Glomerular visceral epithelial cell (primary cell): ENCODE data around the gene COX4I2.
A peak's percentile ranks its signal among the peaks of the same experiment; 100 is the strongest.
"Not testable (repeated sequence)": the region's sequence is repeated elsewhere in the genome, so short reads cannot be mapped to it uniquely, and the experiment has no call there.

ENCODE experiments used
- DNase-seq: peaks from one replicate; pipeline ENCODE4 v3.0.0-alpha.2; 2016; ENCODE audit errors: extremely low spot score

COX4I2 gene

DNA sequence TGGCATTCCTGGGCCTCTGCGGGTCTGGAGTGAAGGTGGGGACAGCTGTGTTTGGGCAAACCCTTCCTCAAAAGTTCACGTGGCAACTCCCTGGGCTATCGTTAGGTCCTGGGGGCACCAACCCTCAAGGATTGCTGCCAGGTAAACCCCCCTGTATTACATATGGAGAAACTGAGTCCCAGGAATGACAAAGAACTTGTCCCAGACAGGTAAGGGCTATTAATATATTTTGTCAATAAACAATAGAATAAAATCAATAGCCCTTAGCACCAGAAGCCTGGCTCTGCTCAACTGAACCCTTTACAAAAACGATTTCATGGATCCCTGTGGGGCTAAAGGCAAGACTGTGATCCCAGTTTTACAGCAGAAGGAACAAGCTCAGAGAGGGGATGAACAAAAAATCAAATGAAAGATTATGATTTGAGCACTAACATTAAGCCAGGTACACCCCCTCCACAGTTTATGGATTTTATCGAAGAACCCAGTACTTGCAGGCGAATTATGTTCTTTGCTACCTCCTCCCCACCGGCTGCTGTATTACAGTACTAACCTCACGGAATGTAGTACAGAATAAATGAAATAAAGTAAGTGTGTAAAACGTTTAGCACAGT, 30.0 kb upstream of the COX4I2 start:
- DNase-seq: no peak

DNA sequence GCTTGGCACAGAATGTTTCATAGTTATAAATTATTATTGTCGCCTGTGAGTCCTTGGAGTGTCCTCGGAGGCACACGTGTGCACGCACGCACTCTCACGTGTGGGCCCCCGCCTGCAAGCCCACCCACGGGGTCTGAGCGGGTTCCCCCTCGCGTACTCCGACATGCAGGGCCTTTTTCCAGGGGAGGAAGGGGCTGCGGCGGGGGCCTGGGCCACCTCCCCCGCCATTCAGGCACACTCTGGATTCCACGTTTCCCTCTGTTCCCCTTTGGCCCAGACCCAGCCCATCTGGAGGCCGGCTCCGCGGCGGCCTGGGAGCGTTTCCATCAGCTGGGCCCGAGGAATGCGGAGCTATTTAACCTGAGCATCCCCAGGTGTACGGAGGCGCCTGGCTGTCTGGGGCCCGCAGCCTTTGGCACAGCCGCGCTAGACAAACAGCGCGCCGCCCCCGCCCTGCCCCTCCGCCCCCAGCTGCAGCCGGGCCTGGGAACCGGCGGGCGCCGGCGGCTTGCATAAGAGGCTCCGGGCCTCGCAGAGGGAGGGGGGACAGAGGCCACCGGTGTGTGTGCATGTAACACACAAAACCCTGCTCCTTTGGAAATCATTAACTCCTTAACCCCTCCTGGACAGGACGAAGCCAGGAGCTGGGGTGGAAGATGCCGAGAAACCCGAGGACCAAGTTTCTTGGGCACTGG, 29.3 kb upstream of the COX4I2 start:
- DNase-seq: peak; percentile 93

DNA sequence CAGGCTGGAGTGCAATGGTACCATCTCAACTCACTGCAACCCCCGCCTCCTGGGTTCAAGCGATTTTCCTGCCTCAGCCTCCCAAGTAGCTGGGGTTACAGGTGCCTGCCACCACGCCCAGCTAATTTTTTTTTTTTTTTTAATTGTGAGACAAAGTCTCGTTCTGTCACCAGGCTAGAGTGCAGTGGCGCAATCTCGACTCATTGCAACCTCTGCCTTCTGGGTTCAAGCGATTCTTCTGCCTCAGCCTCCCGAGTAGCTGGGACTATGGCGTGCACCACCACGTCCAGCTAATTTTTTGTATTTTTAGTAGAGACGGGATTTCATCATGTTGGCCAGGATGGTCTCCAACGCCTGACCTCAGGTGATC, 25.5 kb upstream of the COX4I2 start:
- DNase-seq: not testable (repeated sequence)

GRCh38 chr20:31615416-31615815, 22.3 kb upstream of the COX4I2 start:
- DNase-seq: no peak

DNA sequence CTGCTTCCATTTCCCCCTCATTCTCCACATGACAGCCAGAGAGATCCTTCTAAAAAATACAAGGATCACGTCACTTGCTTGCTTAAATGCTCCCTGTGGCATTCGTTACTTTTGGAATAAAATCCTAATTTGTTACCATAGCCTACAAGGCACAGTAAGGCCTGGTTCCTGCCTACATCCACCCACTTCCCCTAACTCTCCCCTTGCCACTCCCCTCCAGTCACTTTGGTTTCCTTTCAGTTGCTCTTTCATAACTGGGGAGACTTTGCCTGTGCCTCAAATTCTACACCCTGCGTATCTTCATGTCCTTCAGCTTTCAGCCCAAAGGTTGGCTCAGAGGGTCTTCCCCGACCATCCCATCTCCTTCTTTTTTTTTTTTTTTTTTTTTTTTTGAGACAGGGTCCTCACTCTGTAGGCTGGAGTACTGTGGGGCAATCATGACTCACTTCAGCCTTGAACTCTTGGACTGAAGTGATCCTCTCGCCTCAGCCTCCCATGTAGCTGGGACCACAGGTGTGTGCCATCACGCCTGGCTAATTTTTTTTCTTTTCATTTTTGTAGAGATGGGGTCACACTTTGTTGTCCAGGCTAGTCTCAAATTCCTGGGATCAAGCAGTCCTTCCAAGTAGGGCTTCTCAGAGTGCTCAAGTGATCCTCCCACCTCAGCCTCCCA, 20.1 kb upstream of the COX4I2 start:
- no peak for DNase-seq

- DNase-seq: no peak
These were observed 17.5 kb upstream of the COX4I2 start for GRCh38 chr20:31620246-31620645.

DNA sequence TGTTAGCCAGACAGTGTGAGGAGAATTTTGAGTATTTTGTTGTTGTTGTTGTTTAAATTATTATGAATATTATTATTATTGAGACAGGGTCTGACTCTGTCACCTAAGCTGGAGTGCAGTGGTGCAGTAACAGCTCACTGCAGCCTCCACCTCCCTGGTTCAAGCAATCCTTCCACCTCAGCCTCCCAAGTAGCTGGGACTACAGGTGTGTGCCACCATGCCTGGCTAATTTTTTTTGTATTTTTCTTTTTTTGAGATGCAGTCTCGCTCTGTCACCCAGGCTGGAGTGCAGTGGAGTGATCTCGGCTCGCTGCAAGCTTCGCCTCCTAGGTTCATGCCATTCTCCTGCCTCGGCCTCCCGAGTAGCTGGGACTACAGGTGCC, 14.6 kb upstream of the COX4I2 start:
- DNase-seq: not testable (repeated sequence)

- not testable (repeated sequence) for DNase-seq
These were observed 11.2 kb upstream of the COX4I2 start for GRCh38 chr20:31626534-31626933.

GRCh38 chr20:31628057-31628456, 9.7 kb upstream of the COX4I2 start:
- DNase-seq: not testable (repeated sequence)

DNA sequence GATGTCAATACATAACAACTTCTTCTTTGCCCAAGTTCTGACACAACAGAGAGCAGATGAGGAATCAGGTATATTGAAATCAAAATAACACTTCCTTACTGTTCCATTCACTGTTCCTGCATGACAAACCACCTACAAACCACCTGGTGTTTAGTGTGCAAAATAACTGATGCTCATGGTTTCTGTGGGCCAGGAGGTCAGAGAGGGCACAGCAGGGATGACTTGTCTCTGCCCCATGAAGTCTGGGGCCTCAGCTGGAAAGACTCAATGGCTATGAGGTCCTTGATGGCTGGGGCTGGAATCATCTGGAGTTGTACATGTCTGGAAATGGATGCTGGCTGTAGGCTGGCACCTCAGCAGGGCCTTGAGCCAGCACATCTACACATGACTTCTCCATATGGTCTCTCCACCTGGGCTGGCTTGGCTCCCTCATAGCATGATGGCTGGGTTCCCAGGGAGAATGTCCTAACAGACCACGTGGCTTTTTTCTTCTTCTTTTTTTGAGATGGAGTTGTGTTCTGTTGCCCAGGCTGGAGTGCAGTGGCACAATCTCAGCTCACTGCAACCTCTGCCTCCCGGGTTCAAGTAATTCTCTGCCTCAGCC, 7.4 kb upstream of the COX4I2 start:
- peak; percentile 23 for DNase-seq

DNA sequence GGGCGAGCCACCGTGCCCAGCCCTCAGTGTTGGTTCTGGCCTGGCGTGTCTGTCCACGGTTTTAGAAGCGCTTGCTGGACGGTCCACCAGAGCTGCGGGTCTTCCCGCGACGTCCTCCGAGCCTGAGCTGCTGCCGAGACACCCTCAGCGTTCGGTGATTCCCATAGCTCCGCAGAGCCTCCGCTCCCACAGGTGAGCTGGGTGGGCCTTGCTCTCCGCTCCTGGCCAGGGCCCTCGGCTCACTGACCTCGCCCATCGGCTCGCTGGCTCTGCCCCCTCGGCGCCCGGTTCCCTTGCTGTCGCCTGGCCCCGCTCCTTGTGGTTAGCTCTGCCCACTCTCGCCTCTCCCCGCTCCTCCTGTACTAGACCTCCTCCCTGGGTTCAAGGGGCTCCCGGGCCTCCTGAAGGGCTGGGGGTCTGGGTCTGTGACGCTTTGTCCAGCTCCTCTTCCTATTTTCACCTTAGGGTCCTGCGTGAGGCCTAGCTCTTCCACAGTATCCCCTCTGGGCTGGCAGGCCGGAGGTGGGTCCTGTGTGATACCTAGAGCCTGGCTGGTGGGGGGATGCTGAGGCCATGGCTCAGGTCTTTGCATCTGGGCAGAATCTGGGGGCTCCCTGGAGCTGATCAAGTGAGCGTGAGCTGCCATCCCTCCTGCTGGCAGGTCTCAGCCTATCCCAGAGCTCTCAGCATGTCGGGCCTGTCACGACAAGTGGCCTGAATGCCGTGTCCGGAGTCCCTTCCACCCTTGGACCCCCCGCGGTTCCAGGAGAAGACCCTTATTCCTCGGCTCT, 5.0 kb upstream of the COX4I2 start:
- DNase-seq: no peak

- DNase-seq: no peak
These were observed 4.3 kb upstream of the COX4I2 start for GRCh38 chr20:31633339-31633914.

DNA sequence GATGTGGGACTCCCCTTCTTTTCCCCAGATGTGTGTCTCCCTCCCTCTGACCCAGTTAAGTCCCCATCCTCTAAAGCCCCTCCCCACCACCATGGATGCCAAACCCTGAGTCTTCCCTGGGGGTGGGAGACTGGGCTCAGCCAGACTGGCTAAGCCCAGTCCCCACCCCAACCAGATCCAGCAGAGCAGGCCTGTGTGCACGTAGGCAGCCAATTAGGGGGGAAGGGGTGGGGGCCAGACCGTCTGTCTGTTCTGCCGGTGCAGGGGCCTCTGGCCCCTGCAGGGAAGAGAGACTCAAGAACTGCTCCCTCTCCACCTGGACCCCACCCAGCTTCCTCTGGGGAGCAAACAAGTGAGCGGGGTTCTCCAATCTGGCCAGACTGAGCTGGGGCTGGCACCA, 605 bp downstream of the COX4I2 start:
- no peak for DNase-seq

GRCh38 chr20:31638816-31639215, 1.1 kb downstream of the COX4I2 start:
- DNase-seq: no peak

DNA sequence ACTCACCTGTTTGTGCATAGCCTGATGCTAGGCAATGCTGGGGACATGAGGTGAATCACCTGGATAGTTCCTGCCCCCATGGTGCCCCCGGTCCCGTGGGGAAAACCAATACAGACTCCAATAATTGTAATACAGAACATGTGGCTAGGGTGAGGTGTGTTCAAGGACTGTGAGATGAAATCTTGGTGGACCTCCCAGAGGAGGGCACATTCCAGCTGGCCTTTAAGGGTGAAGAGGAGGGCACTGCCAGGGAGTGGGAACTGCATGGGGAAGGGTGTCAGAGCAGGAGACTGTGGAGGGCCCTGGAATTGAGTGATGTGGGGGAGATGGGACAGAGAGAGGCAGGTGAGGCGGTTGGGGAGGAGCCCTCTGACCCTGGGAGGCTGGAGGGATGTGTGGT, 2.5 kb downstream of the COX4I2 start:
- DNase-seq: no peak

DNA sequence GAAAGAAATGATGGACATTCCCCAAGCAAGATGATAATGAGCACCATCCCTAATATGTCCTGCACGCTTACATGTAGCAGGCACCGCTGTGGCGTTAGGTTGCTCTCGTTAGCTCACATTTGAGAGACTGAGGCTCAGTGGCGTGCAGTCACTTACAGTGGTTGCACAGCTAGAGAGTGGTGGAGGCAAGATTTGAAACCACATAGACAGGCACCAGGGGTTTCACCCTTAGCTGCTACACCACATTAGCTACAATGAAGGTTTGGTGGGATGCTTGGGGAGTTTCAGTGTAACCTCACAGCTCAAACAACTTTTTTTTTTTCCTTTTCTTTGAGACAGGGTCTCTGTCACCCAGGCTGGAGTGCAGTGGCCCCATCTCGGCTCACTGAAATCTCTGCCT, 3.7 kb downstream of the COX4I2 start:
- DNase-seq: no peak

- no peak for DNase-seq
These were observed 5.1 kb downstream of the COX4I2 start for GRCh38 chr20:31642837-31643236.

DNA sequence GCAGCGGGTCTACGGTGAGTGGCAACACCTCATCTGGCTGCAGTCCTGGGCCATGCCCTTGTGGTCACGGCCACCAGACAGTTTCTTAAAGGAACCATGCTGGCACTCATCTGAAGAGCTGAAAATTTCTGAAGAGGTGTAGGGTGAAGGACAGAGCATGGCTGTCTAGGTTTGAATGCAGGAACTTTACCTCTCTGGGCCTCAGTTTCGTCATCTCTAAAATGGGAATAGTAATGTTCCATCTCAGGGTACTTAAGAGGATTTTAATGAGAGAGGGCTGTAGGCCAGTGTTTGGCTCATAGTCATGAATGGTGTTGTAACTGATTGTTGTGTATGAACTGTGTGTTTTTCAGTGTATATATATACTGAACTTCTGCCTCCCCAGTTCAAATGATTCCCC, 5.8 kb downstream of the COX4I2 start:
- DNase-seq: no peak

DNA sequence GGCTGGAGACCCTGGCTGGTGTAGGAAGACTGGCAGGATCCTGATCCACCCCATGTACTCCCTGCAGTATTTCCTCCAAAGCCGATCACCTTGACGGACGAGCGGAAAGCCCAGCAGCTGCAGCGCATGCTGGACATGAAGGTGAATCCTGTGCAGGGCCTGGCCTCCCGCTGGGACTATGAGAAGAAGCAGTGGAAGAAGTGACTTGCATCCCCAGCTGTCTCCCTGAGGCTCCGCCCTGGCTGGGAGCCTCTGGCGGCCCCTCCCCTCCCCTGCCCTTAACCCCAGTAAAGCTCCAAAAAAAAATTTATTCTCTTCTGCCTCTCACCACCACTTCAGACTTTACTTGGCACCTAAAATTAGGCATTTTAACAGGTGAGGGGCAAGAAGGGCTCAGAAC, 7.0 kb downstream of the COX4I2 start:
- no peak for DNase-seq

- not testable (repeated sequence) for DNase-seq
These were observed 10.4 kb downstream of the COX4I2 start for GRCh38 chr20:31648104-31648503.

DNA sequence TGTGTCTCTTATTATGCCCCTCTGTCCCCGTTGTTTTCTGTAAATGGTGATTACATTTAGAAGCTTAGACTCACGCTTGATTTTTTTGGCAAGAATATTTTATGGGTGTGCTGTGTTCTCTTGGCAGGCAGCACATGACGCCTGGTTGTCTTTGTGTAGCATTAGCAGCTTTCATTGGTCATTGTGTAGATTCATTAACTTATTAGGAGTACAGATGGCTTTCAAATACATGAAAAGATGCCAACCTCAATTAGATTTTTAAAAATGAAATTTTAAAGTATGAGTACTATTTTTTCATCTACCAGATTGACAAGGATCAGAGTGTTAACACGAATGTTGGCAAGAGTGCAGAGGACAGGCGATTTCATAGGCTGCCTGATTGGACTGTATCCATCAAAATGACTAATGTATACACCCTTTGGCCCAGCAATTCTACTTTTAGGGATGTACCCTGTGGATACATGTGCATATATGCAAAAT, 15.2 kb downstream of the COX4I2 start:
- no peak for DNase-seq

- DNase-seq: no peak
These were observed 15.8 kb downstream of the COX4I2 start for GRCh38 chr20:31653561-31653960.
